ENCODE measurements around the gene INSYN2B. TPM values are rescaled to one million over a fixed set of nuclear protein-coding genes. Genes with fewer than 3 reads are reported as not detected.

INSYN2B gene
- total RNA-seq, 1 experiment from 2014 or later = not detected

- ChIA-PET CTCF (no interaction called here), RAD21 (ENCODE audit: low non-redundant PET in 1 of 2, low total read pairs in 2 of 2, uncharacterized antibody in 2 of 2, unreplicated experiment in 2 of 2) (no interaction called here), POLR2A (no interaction called here)
- Histone ChIP-seq H3K4me2 (ENCODE audit: low read length) (no peak overlapping the region), H3K9ac (ENCODE audit: low read length) (no peak overlapping the region), H3K9me2 (ENCODE audit: insufficient read depth) (no peaks in the 10 kb centered on the region), H3K4me1 (ENCODE audit: control insufficient read depth in 1 of 2, insufficient read depth in 2 of 2, low read length in 2 of 2) (no peaks in the 10 kb centered on the region), H3K79me2 (ENCODE audit: insufficient read depth, low read length) (no peaks in the 10 kb centered on the region), H3K27ac (ENCODE audit: low read depth, low read length) (no peak overlapping the region), H2AFZ (ENCODE audit: low read depth, low read length, poor library complexity, severe bottlenecking) (no peak overlapping the region), H3K9me3 (ENCODE audit: control insufficient read depth in 1 of 2, insufficient read depth in 1 of 2, low read depth in 1 of 2, low read length in 2 of 2) (no peaks in the 10 kb centered on the region), H3K27me3 (ENCODE audit: insufficient read depth, low read length) (peaks cover 25% of the 10 kb centered on the region), H3K36me3 (ENCODE audit: control insufficient read depth in 1 of 2, insufficient read depth in 2 of 2, low read length in 2 of 2) (no peaks in the 10 kb centered on the region), H3K4me3 (replicated peaks in 1 of 2; ENCODE audit: low read depth in 1 of 2, low read length in 2 of 2) (no peak overlapping the region), H4K20me1 (ENCODE audit: insufficient read depth) (no peaks in the 10 kb centered on the region)
- ATAC-seq (no peak), DNase-seq (ENCODE audit: low read depth, low spot score) (no peak)
- intact Hi-C loops (cut with micrococcal nuclease) = no loop called here
- BruUV-seq (replicated peaks) = no TSS peak
- no peak for TF ChIP-seq ELF1 (IDR thresholded peaks at IDR 0.05; ENCODE audit: borderline replicate concordance, low read depth)
- no peak for TF ChIP-seq EGR1 (IDR thresholded peaks at IDR 0.05; ENCODE audit: low read depth)
- no peak for TF ChIP-seq ATF3 (IDR thresholded peaks at IDR 0.05)
- TF ChIP-seq SRF (IDR thresholded peaks at IDR 0.05; ENCODE audit: low read depth) = no peak
- no peak for TF ChIP-seq POLR2A (IDR thresholded peaks at IDR 0.05; ENCODE audit: borderline replicate concordance, extremely low read depth, insufficient read depth, insufficient read length)
- TF ChIP-seq REST (IDR thresholded peaks at IDR 0.05; ENCODE audit: low read depth) = no peak
- TF ChIP-seq ZFX (IDR thresholded peaks at IDR 0.05) = no peak
- TF ChIP-seq FOSL1 (IDR thresholded peaks at IDR 0.05; ENCODE audit: low read depth) = no peak
- TF ChIP-seq JUND (IDR thresholded peaks at IDR 0.05) = no peak
- TF ChIP-seq ZBTB33 (IDR thresholded peaks at IDR 0.05; ENCODE audit: extremely low read depth, insufficient replicate concordance, low read length) = no peak
- TF ChIP-seq POLR2AphosphoS5 (IDR thresholded peaks at IDR 0.05; ENCODE audit: low read depth, low read length) = no peak
- no peak for TF ChIP-seq CTCF (IDR thresholded peaks at IDR 0.05 in 2 of 3, conservative IDR thresholded peaks at IDR 0.05 in 1 of 3; ENCODE audit: borderline replicate concordance in 1 of 3, insufficient read depth in 1 of 3, low read depth in 2 of 3, low read length in 2 of 3)
Observed at GRCh38 chr5:169918228-169918627, 62.1 kb downstream of the INSYN2B start.
